Tibial nerve (tissue), 4 donors: ENCODE measurements around the gene HMCN1. TPM values are rescaled to one million over a fixed set of nuclear protein-coding genes. Genes with fewer than 3 reads are reported as not detected.

Experiments used
- DNase-seq, 2 donors: peaks; one replicate each; pipeline ENCODE4 v3.0.0-alpha.2; 2019; ENCODE audit warnings: low spot score in 2 of 2
- H3K27ac ChIP-seq, 4 donors: fragments of 200-600 bp; sonication (generic) in 3 of 4; one replicate each; pipeline ENCODE4 v1.5.1; 2017 to 2019; ENCODE audit warnings: mild to moderate bottlenecking in 1 of 4
- H3K27me3 ChIP-seq, 2 donors: fragments of 200-600 bp; sonication (generic) in 1 of 2; one replicate each; pipeline versions ENCODE4 v1.5.1 to v1.6.0; 2017 to 2019
- H3K36me3 ChIP-seq, 3 donors: fragments of 200-600 bp; sonication (generic); one replicate each; pipeline ENCODE4 v1.5.1; 2018 to 2019
- H3K4me1 ChIP-seq, 4 donors: fragments of 200-600 bp; sonication (generic) in 3 of 4; one replicate each; pipeline ENCODE4 v1.5.1; 2017 to 2019
- H3K4me3 ChIP-seq, 4 donors: fragments of 200-600 bp; sonication (generic) in 3 of 4; one replicate each; pipeline ENCODE4 v1.5.1; 2017 to 2019; ENCODE audit warnings: mild to moderate bottlenecking in 1 of 4, moderate library complexity in 1 of 4
- H3K9me3 ChIP-seq, 4 donors: fragments of 200-600 bp; sonication (generic) in 3 of 4; one replicate each; pipeline ENCODE4 v1.5.1; 2017 to 2019
- CTCF ChIP-seq, 5 experiments: fragments of 200-600 bp in 3 of 5; fragments of 450-650 bp in 2 of 5; sonication (generic) in 3 of 5; IDR thresholded peaks; one replicate each; pipeline ENCODE4 v1.5.1; 2016 to 2019; ENCODE audit warnings: antibody characterized with exemption in 5 of 5, mild to moderate bottlenecking in 3 of 5, moderate library complexity in 2 of 5
- EP300 ChIP-seq, 2 donors: sonication (generic); formaldehyde crosslinking; IDR thresholded peaks; one replicate each; pipeline ENCODE4 v1.6.1; 2017; ENCODE audit warnings: antibody characterized with exemption in 2 of 2, mild to moderate bottlenecking in 1 of 2
- POLR2A ChIP-seq, 2 donors: fragments of 450-650 bp; IDR thresholded peaks; one replicate each; pipeline ENCODE4 v1.6.1; 2017; ENCODE audit warnings: antibody characterized with exemption in 2 of 2, mild to moderate bottlenecking in 2 of 2, moderate library complexity in 2 of 2
- WGBS, 2 donors: methylation state at CpG; one replicate each; pipeline ENCODE4 v1.1.5; 2018; 5-methylcytosine and 5-hydroxymethylcytosine counted together
- total RNA-seq, 4 donors: library from RNA; depleted of rRNA; stranded (reverse); fragments of >200 nt; gene quantifications; one replicate each; pipeline ENCODE4 v1.1.0, GENCODE V29; 2016

Gene HMCN1
- total RNA-seq, 4 donors from 2014 or later = 2.1 to 13.3 (median 3.9) TPM

GRCh38 chr1:186104459-186104858 lies 370.3 kb downstream of the HMCN1 start:
- 96 to 97% methylated on average over 1 of the region's 1 CpG for WGBS, 2 donors

DNA sequence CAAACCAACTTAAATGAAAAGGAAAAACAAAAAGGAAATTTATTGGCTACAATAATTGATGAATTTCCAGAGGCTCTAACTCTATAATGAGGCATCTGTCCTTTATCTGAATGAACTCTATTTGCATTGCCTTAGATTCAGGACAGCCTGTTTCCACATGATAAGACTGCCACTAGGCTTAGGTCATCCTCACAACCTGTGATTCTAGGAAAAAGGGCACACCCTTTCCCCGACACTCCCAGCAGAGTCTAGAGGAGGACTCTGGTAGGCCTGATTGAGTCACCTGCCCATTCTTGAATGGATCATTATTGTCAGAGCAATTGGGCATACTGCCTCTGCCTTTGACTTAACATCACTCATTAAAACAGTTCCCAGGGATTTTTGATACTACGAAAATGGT lies 378.1 kb downstream of the HMCN1 start:
- Histone ChIP-seq H3K27me3 (no peaks in the 10 kb centered on the region), H3K36me3 (no peaks in the 10 kb centered on the region), H3K27ac (no peak overlapping the region), H3K4me1 (no peaks in the 10 kb centered on the region), H3K4me3 (no peak overlapping the region), H3K9me3 (no peaks in the 10 kb centered on the region)
- 87 to 91% methylated on average over 2 of the region's 2 CpGs for WGBS, 2 donors
- DNase-seq = no peak
- TF ChIP-seq EP300 (IDR thresholded peaks at IDR 0.05) (no peak), CTCF (IDR thresholded peaks at IDR 0.05) (no peak), POLR2A (IDR thresholded peaks at IDR 0.05) (no peak)

More at GRCh38 chr1:186104459-186104858, 370.3 kb downstream of the HMCN1 start:
- TF ChIP-seq EP300 (IDR thresholded peaks at IDR 0.05) (no peak), POLR2A (IDR thresholded peaks at IDR 0.05) (no peak), CTCF (IDR thresholded peaks at IDR 0.05) (no peak)
- H3K36me3 ChIP-seq = no peaks in the 10 kb centered on the region
- no peak overlapping the region for H3K27ac ChIP-seq
- no peaks in the 10 kb centered on the region for H3K9me3 ChIP-seq
- peaks cover 0 to 12% (median 0%) of the 10 kb centered on the region in 4 donors for H3K4me1 ChIP-seq
- no peak overlapping the region for H3K4me3 ChIP-seq
- no peaks in the 10 kb centered on the region for H3K27me3 ChIP-seq
- no peak for DNase-seq

DNA sequence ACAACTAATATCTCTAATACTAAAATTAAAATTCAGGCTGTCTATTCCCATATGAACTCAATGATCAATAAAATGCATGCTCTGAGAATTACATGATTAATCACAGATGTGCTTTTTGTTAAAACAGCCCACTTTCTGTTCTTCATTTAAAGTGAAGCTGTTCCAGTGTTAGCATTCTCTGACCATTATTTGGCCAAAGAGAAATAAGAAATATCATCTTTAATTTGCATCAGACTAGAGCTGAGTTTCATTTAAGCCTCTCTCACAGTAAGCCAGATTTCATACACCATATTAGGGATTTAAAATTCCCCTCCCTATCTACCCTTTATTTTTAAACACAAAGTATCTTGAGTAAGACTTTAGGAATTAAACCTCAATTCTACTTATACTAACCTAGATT lies 379.3 kb downstream of the HMCN1 start:
- no peaks in the 10 kb centered on the region for H3K36me3 ChIP-seq

DNA sequence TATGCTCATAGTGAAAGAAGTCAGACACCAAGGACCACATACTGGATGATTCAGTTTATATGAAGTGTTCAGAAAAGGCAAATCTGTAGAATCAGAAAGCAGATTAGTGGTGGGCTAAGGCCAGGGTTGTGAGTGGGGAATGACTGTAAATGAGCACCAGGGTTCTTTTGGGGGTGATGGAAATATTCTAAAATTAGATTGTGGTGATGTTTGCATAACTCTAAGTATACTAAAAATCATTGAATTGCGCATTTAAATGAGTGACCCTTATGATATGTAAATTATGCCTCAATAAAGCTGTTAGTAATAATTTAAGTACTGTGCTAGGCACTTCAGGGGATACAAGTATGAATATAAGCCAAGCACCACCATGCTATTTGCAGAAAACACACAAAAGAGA lies 384.5 kb downstream of the HMCN1 start:
- no peaks in the 10 kb centered on the region for H3K4me1 ChIP-seq
- no peak overlapping the region for H3K4me3 ChIP-seq
- no peaks in the 10 kb centered on the region for H3K36me3 ChIP-seq
- H3K27me3 ChIP-seq = no peaks in the 10 kb centered on the region
- 92 to 94% methylated on average over 1 of the region's 1 CpG for WGBS, 2 donors
- no peak for DNase-seq
- TF ChIP-seq CTCF (IDR thresholded peaks at IDR 0.05) (no peak), POLR2A (IDR thresholded peaks at IDR 0.05) (no peak), EP300 (IDR thresholded peaks at IDR 0.05) (no peak)
- no peak overlapping the region for H3K27ac ChIP-seq
- no peaks in the 10 kb centered on the region for H3K9me3 ChIP-seq

More for the DNA sequence above, 379.3 kb downstream of the HMCN1 start:
- Histone ChIP-seq H3K4me3 (no peak overlapping the region), H3K27me3 (no peaks in the 10 kb centered on the region), H3K9me3 (no peaks in the 10 kb centered on the region), H3K4me1 (no peaks in the 10 kb centered on the region), H3K27ac (no peak overlapping the region)
- no peak for DNase-seq
- TF ChIP-seq CTCF (IDR thresholded peaks at IDR 0.05) = no peak
- no peak for TF ChIP-seq POLR2A (IDR thresholded peaks at IDR 0.05)
- no peak for TF ChIP-seq EP300 (IDR thresholded peaks at IDR 0.05)

DNA sequence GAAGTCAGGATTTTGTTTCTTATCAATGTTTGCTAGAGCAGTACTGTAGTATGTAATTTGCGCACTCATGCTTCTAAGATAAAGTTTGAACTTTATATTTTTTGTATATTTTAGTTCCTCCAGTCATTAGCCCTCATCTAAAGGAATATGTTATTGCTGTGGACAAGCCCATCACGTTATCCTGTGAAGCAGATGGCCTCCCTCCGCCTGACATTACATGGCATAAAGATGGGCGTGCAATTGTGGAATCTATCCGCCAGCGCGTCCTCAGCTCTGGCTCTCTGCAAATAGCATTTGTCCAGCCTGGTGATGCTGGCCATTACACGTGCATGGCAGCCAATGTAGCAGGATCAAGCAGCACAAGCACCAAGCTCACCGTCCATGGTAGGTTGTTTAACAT lies 388.6 kb downstream of the HMCN1 start:
- 95 to 98% methylated on average over 9 of the region's 9 CpGs for WGBS, 2 donors
- no peaks in the 10 kb centered on the region for H3K27me3 ChIP-seq
- H3K27ac ChIP-seq = no peak overlapping the region
- H3K4me1 ChIP-seq = no peaks in the 10 kb centered on the region
- no peak overlapping the region for H3K4me3 ChIP-seq
- H3K36me3 ChIP-seq = no peaks in the 10 kb centered on the region
- H3K9me3 ChIP-seq = no peaks in the 10 kb centered on the region
- no peak for DNase-seq
- no peak for TF ChIP-seq CTCF (IDR thresholded peaks at IDR 0.05)
- TF ChIP-seq EP300 (IDR thresholded peaks at IDR 0.05) = no peak
- TF ChIP-seq POLR2A (IDR thresholded peaks at IDR 0.05) = no peak
